ENCODE data around the gene CALM1.

CALM1 gene

GRCh38 chr14:90402016-90402415 is 5.2 kb downstream of the CALM1 start:
- TF ChIP-seq TAF1 (IDR thresholded peaks at IDR 0.05; ENCODE audit: borderline replicate concordance, insufficient read depth, low read length) (no peak), FOXP2 (optimal IDR thresholded peaks at IDR 0.05; ENCODE audit: borderline replicate concordance, extremely low read depth, extremely low read length, insufficient read depth) (no peak), SIN3A (IDR thresholded peaks at IDR 0.05; ENCODE audit: borderline replicate concordance, insufficient read depth, low read length) (no peak), REST (IDR thresholded peaks at IDR 0.05; ENCODE audit: insufficient read depth in 1 of 2, low read depth in 2 of 2, low read length in 2 of 2) (no peak), POLR2AphosphoS5 (IDR thresholded peaks at IDR 0.05; ENCODE audit: low read depth, low read length) (no peak)

GRCh38 chr14:90403065-90403464 is 6.2 kb downstream of the CALM1 start:
- no peak for TF ChIP-seq REST (IDR thresholded peaks at IDR 0.05; ENCODE audit: insufficient read depth in 1 of 2, low read depth in 2 of 2, low read length in 2 of 2)
- no peak for TF ChIP-seq POLR2AphosphoS5 (IDR thresholded peaks at IDR 0.05; ENCODE audit: low read depth, low read length)
- no peak for TF ChIP-seq FOXP2 (optimal IDR thresholded peaks at IDR 0.05; ENCODE audit: borderline replicate concordance, extremely low read depth, extremely low read length, insufficient read depth)
- TF ChIP-seq TAF1 (IDR thresholded peaks at IDR 0.05; ENCODE audit: borderline replicate concordance, insufficient read depth, low read length) = no peak
- TF ChIP-seq SIN3A (IDR thresholded peaks at IDR 0.05; ENCODE audit: borderline replicate concordance, insufficient read depth, low read length) = no peak

- no peak for TF ChIP-seq POLR2AphosphoS5 (IDR thresholded peaks at IDR 0.05; ENCODE audit: low read depth, low read length)
- no peak for TF ChIP-seq REST (IDR thresholded peaks at IDR 0.05; ENCODE audit: insufficient read depth in 1 of 2, low read depth in 2 of 2, low read length in 2 of 2)
- no peak for TF ChIP-seq TAF1 (IDR thresholded peaks at IDR 0.05; ENCODE audit: borderline replicate concordance, insufficient read depth, low read length)
- no peak for TF ChIP-seq FOXP2 (optimal IDR thresholded peaks at IDR 0.05; ENCODE audit: borderline replicate concordance, extremely low read depth, extremely low read length, insufficient read depth)
- no peak for TF ChIP-seq SIN3A (IDR thresholded peaks at IDR 0.05; ENCODE audit: borderline replicate concordance, insufficient read depth, low read length)
Measured at GRCh38 chr14:90405101-90405500, 8.3 kb downstream of the CALM1 start.

- TF ChIP-seq SIN3A (IDR thresholded peaks at IDR 0.05; ENCODE audit: borderline replicate concordance, insufficient read depth, low read length) = no peak
- no peak for TF ChIP-seq TAF1 (IDR thresholded peaks at IDR 0.05; ENCODE audit: borderline replicate concordance, insufficient read depth, low read length)
- TF ChIP-seq FOXP2 (optimal IDR thresholded peaks at IDR 0.05; ENCODE audit: borderline replicate concordance, extremely low read depth, extremely low read length, insufficient read depth) = no peak
- no peak for TF ChIP-seq REST (IDR thresholded peaks at IDR 0.05; ENCODE audit: insufficient read depth in 1 of 2, low read depth in 2 of 2, low read length in 2 of 2)
- TF ChIP-seq POLR2AphosphoS5 (IDR thresholded peaks at IDR 0.05; ENCODE audit: low read depth, low read length) = no peak
Measured at GRCh38 chr14:90405755-90406154, 8.9 kb downstream of the CALM1 start.

GRCh38 chr14:90406384-90406798 is 9.6 kb downstream of the CALM1 start:
- TF ChIP-seq TAF1 (IDR thresholded peaks at IDR 0.05; ENCODE audit: borderline replicate concordance, insufficient read depth, low read length) (no peak), REST (IDR thresholded peaks at IDR 0.05; ENCODE audit: insufficient read depth in 1 of 2, low read depth in 2 of 2, low read length in 2 of 2) (no peak), POLR2AphosphoS5 (IDR thresholded peaks at IDR 0.05; ENCODE audit: low read depth, low read length) (no peak), SIN3A (IDR thresholded peaks at IDR 0.05; ENCODE audit: borderline replicate concordance, insufficient read depth, low read length) (no peak), FOXP2 (optimal IDR thresholded peaks at IDR 0.05; ENCODE audit: borderline replicate concordance, extremely low read depth, extremely low read length, insufficient read depth) (no peak)
